IMR-90 (cell line): ENCODE results near the gene SRP14. TPM values are rescaled to one million over a fixed set of nuclear protein-coding genes. Genes with fewer than 3 reads are reported as not detected.

Experiments
- ATAC-seq: fragments of 200-7000 bp; cut with Tn5 transposase; 2 replicates; pipeline ENCODE4 v1.9.1; 2020; ENCODE audit warnings: low read depth, mild to moderate bottlenecking, moderate library complexity
- BruUV-seq: library from RNA; stranded (reverse); fragments of 400-500 nt; replicated peaks from 2 replicates; lab custom pipeline; 2021; lab: Mats Ljungman, UMichigan
- CTCF ChIA-PET: fragments of 300-600 bp; formaldehyde crosslinking; extraction: SDS; loops from one replicate; lab custom pipeline; 2021; ENCODE audit warnings: antibody characterized with exemption; lab: Yijun Ruan, JAX
- POLR2A ChIA-PET: fragments of 300-600 bp; sonication (Branson Sonifier 250); formaldehyde crosslinking; loops from one replicate; lab custom pipeline; 2022; ENCODE audit warnings: antibody characterized with exemption; ENCODE audit not compliant: unreplicated experiment; lab: Charles Lee
- DNase-seq: peaks from one replicate; pipeline ENCODE4 v3.0.0; 2013
- H2AFZ ChIP-seq: replicated peaks from 2 replicates; pipeline ENCODE3; 2013; ENCODE audit warnings: low read length, mild to moderate bottlenecking; ENCODE audit not compliant: poor library complexity
- H2AK5ac ChIP-seq: 2 replicates; pipeline ENCODE4 v1.6.1; 2013; ENCODE audit warnings: low read depth, low read length, inconsistent platforms
- H2AK9ac ChIP-seq: replicated peaks from 2 replicates; pipeline ENCODE3; 2013; ENCODE audit warnings: mild to moderate bottlenecking, low read depth, low read length, moderate library complexity; ENCODE audit not compliant: poor library complexity
- H2BK120ac ChIP-seq: 2 replicates; pipeline ENCODE4 v1.6.1; 2013; ENCODE audit warnings: low read depth, low read length, inconsistent platforms
- H2BK15ac ChIP-seq: 3 replicates; pipeline ENCODE4 v1.6.1; 2013; ENCODE audit warnings: low read depth, low read length, inconsistent platforms
- H2BK20ac ChIP-seq: 2 replicates; pipeline ENCODE4 v1.6.1; 2013; ENCODE audit warnings: low read depth, mild to moderate bottlenecking, inconsistent platforms, low read length, moderate library complexity
- H2BK5ac ChIP-seq: 2 replicates; pipeline ENCODE4 v1.6.1; 2013; ENCODE audit warnings: mild to moderate bottlenecking, low read depth, low read length, inconsistent platforms; ENCODE audit not compliant: poor library complexity, severe bottlenecking
- H3K14ac ChIP-seq: replicated peaks from 2 replicates; pipeline ENCODE4 v1.6.1; 2013; ENCODE audit warnings: low read depth, low read length, inconsistent platforms
- H3K18ac ChIP-seq: 2 replicates; pipeline ENCODE4 v1.6.1; 2013; ENCODE audit warnings: low read depth, low read length, control low read depth
- H3K23ac ChIP-seq: 2 replicates; pipeline ENCODE4 v1.6.1; 2013; ENCODE audit warnings: low read depth, low read length, inconsistent platforms
- H3K27ac ChIP-seq: 2 replicates; pipeline ENCODE4 v1.5.1; 2013; ENCODE audit warnings: mild to moderate bottlenecking, control low read depth, low read length; ENCODE audit not compliant: insufficient read depth
- H3K27me3 ChIP-seq: 2 replicates; pipeline ENCODE4 v1.6.1; 2013; ENCODE audit warnings: low read length; ENCODE audit not compliant: control insufficient read depth, insufficient read depth
- H3K36me3 ChIP-seq: 2 replicates; pipeline ENCODE4 v1.6.1; 2013; ENCODE audit warnings: low read length, mixed read lengths; ENCODE audit not compliant: control insufficient read depth, insufficient read depth
- H3K4ac ChIP-seq: 2 replicates; pipeline ENCODE4 v1.6.1; 2013; ENCODE audit warnings: low read depth, low read length, inconsistent platforms
- H3K4me1 ChIP-seq: 2 replicates; pipeline ENCODE4 v1.6.1; 2013; ENCODE audit warnings: low read length, mixed read lengths; ENCODE audit not compliant: control insufficient read depth, insufficient read depth
- H3K4me2 ChIP-seq: 2 replicates; pipeline ENCODE4 v1.6.1; 2013; ENCODE audit warnings: low read depth, mild to moderate bottlenecking, control low read depth, low read length, moderate library complexity
- H3K4me3 ChIP-seq: 2 replicates; pipeline ENCODE4 v1.5.1; 2013; ENCODE audit warnings: low read depth, mild to moderate bottlenecking, control low read depth, low read length, moderate library complexity; ENCODE audit not compliant: insufficient read depth
- H3K56ac ChIP-seq: 2 replicates; pipeline ENCODE4 v1.6.1; 2013; ENCODE audit warnings: low read length, inconsistent platforms; ENCODE audit not compliant: insufficient read depth; ENCODE audit errors: extremely low read depth
- H3K79me1 ChIP-seq, 2 experiments: 2 replicates each; pipeline ENCODE4 v1.6.1; 2013; ENCODE audit warnings: low read length in 2 of 2, inconsistent platforms in 1 of 2, low read depth in 1 of 2
- H3K9ac ChIP-seq: 2 replicates; pipeline ENCODE4 v1.6.1; 2013; ENCODE audit warnings: low read depth, low read length, control low read depth
- H3K9me1 ChIP-seq: 2 replicates; pipeline ENCODE4 v1.6.1; 2013; ENCODE audit warnings: low read length, inconsistent platforms; ENCODE audit not compliant: insufficient read depth
- H3K9me3 ChIP-seq: 2 replicates; pipeline ENCODE4 v1.6.1; 2013; ENCODE audit warnings: low read length; ENCODE audit not compliant: control insufficient read depth, insufficient read depth
- H4K20me1 ChIP-seq: 2 replicates; pipeline ENCODE4 v1.6.1; 2013; ENCODE audit warnings: low read length, inconsistent platforms; ENCODE audit not compliant: insufficient read depth
- H4K5ac ChIP-seq: 2 replicates; pipeline ENCODE4 v1.6.1; 2013; ENCODE audit warnings: mild to moderate bottlenecking, low read depth, low read length, control low read depth
- H4K8ac ChIP-seq, 2 experiments: 2 replicates each; pipeline ENCODE4 v1.6.1; 2013; ENCODE audit warnings: low read depth in 2 of 2, low read length in 2 of 2, control low read depth in 1 of 2, inconsistent platforms in 1 of 2
- H4K91ac ChIP-seq: 2 replicates; pipeline ENCODE4 v1.6.1; 2013; ENCODE audit warnings: low read depth, low read length, inconsistent platforms; ENCODE audit not compliant: insufficient read depth
- ELK1 ChIP-seq: fragments of 150-350 bp; IDR thresholded peaks from 2 replicates; pipeline ENCODE4 v1.6.1; 2016; ENCODE audit warnings: low read depth, mild to moderate bottlenecking, low read length, moderate library complexity, borderline replicate concordance
- SMC3 ChIP-seq: fragments of 150-350 bp; IDR thresholded peaks from 2 replicates; pipeline ENCODE4 v1.6.1; 2016; ENCODE audit warnings: low read depth, mild to moderate bottlenecking, antibody characterized with exemption, low read length, moderate library complexity
- WGBS, 2 experiments: methylation state at CpG; one replicate each; pipeline versions ENCODE4 v1.1.5 to v1.1.7; 2013; ENCODE audit warnings: missing lambda C conversion rate in 2 of 2; ENCODE audit not compliant: insufficient read length in 1 of 2; ENCODE audit errors: extremely low coverage in 2 of 2; 5-methylcytosine and 5-hydroxymethylcytosine counted together
- dilution Hi-C: fragments of 300-500 bp; cut with HindIII; formaldehyde crosslinking; loops from one replicate; pipeline ENCODE4 v1.14.3; 2018; ENCODE audit warnings: low sequenced_read_pairs; ENCODE audit not compliant: unreplicated experiment
- in situ Hi-C: fragments of 300-500 bp; cut with MboI; formaldehyde crosslinking; loops from 3 replicates; pipeline ENCODE4 v1.14.3; 2019; ENCODE audit warnings: low sequenced_read_pairs, inconsistent platforms, mixed read lengths
- intact Hi-C: fragments of 100-400 bp; cut with micrococcal nuclease; formaldehyde crosslinking; loops from 2 replicates; pipeline ENCODE4 v1.10.0; 2022
- polyA plus RNA-seq, 3 experiments: library from polyadenylated mRNA; depleted of rRNA; stranded (reverse); fragments of >200 nt; gene quantifications; 2 replicates each; pipeline ENCODE4 v1.2.3, GENCODE V29; 2012; ENCODE audit warnings: low replicate concordance in 1 of 3
- total RNA-seq: library from RNA; depleted of rRNA; stranded (reverse); fragments of >200 nt; gene quantifications from 2 replicates; pipeline ENCODE4 v1.2.3, GENCODE V29; 2012

Gene SRP14
- total and polyA plus RNA-seq, 2 of the 4 experiments (the other 2 are of a cell fraction) = 106 to 295 TPM

- no peak overlapping the region for H3K27ac ChIP-seq
- H3K4ac ChIP-seq = no peak overlapping the region
- no peak overlapping the region for H3K4me2 ChIP-seq
- H2BK15ac ChIP-seq = no peak overlapping the region
- H3K23ac ChIP-seq = no peak overlapping the region
- no peak for DNase-seq
- no peak overlapping the region for H2BK20ac ChIP-seq
- no peak overlapping the region for H3K4me3 ChIP-seq
- H2AFZ ChIP-seq = no peak overlapping the region
- peaks cover 10% of the 10 kb centered on the region; the same call in 1 of the 2 replicates for H4K20me1 ChIP-seq
- no peak overlapping the region for H4K91ac ChIP-seq
- dilution Hi-C loops (no loop called here), intact Hi-C loops (no loop called here), in situ Hi-C loops (no loop called here)
- ChIA-PET POLR2A (no interaction called here), CTCF (interaction anchor here (0.7 to 1.7 kb wide), 3 partner anchors 11 to 183 kb away, joined by 4 to 7 read pairs (median 5); no protein-coding TSS in a partner anchor)
- no peak overlapping the region for H2AK5ac ChIP-seq
- H4K5ac ChIP-seq = no peak overlapping the region
- no peak overlapping the region for H2AK9ac ChIP-seq
- H3K4me1 ChIP-seq = peaks cover 2% of the 10 kb centered on the region; the same call in 1 of the 2 replicates
- no peak overlapping the region for H4K8ac ChIP-seq
- H2BK120ac ChIP-seq = no peak overlapping the region
- H3K27me3 ChIP-seq = no peaks in the 10 kb centered on the region
- no peak overlapping the region for H3K9ac ChIP-seq
- peaks cover 39% of the 10 kb centered on the region for H3K36me3 ChIP-seq
- no peak overlapping the region for H3K14ac ChIP-seq
- no TSS peak for BruUV-seq
- no peak overlapping the region for H2BK5ac ChIP-seq
- no peaks in the 10 kb centered on the region for H3K9me3 ChIP-seq
- H3K18ac ChIP-seq = no peak overlapping the region
- peaks cover 9 to 40% of the 10 kb centered on the region in 2 experiments for H3K79me1 ChIP-seq
- no peak for ATAC-seq
- TF ChIP-seq ELK1 (no peak), SMC3 (no peak)
- no CpG with 5 or more reads among the region's 3 CpGs for WGBS, 2 experiments
- no peak overlapping the region for H3K56ac ChIP-seq
- no peaks in the 10 kb centered on the region for H3K9me1 ChIP-seq
Observed at GRCh38 chr15:40034186-40034946, 4.6 kb downstream of the SRP14 start.
